IPS DF 4.7 (cell line): Measurements from ENCODE around the gene TKTL1.
"Not testable (repeated sequence)": the region's sequence is repeated elsewhere in the genome, so short reads cannot be mapped to it uniquely, and the experiment has no call there.

Experiments used
- DNase-seq: peaks from one replicate; pipeline ENCODE4 v3.0.0-alpha.2; 2013; ENCODE audit warnings: low spot score; ENCODE audit errors: extremely low read depth

TKTL1 gene

GRCh38 chrX:154309041-154309775 is 13.6 kb downstream of the TKTL1 start:
- no peak for DNase-seq

GRCh38 chrX:154310616-154311536 is 15.3 kb downstream of the TKTL1 start:
- no peak for DNase-seq

GRCh38 chrX:154312116-154312515 is 16.5 kb downstream of the TKTL1 start:
- DNase-seq, result no peak

- no peak for DNase-seq
Observed at GRCh38 chrX:154313147-154313546, 17.6 kb downstream of the TKTL1 start.

- no peak for DNase-seq
Observed at GRCh38 chrX:154315416-154315815, 19.8 kb downstream of the TKTL1 start.

- peak; percentile 3 for DNase-seq
Observed at GRCh38 chrX:154317391-154317995, 21.9 kb downstream of the TKTL1 start.

GRCh38 chrX:154320406-154320805 is 24.8 kb downstream of the TKTL1 start:
- DNase-seq, result no peak

- no peak for DNase-seq
Observed at GRCh38 chrX:154321152-154321551, 25.6 kb downstream of the TKTL1 start.

GRCh38 chrX:154321594-154321993 is 26.0 kb downstream of the TKTL1 start:
- DNase-seq, result no peak

GRCh38 chrX:154322890-154323289 is 27.3 kb downstream of the TKTL1 start:
- no peak for DNase-seq

- no peak for DNase-seq
Observed at GRCh38 chrX:154323537-154323936, 27.9 kb downstream of the TKTL1 start.

GRCh38 chrX:154325541-154325940 is 29.9 kb downstream of the TKTL1 start:
- DNase-seq, result no peak

- no peak for DNase-seq
Observed at GRCh38 chrX:154327038-154327820, 31.6 kb downstream of the TKTL1 start.

GRCh38 chrX:154328646-154329045 is 33.1 kb downstream of the TKTL1 start:
- DNase-seq, result no peak

GRCh38 chrX:154329294-154329693 is 33.7 kb downstream of the TKTL1 start:
- DNase-seq, result no peak

GRCh38 chrX:154332561-154332960 is 37.0 kb downstream of the TKTL1 start:
- no peak for DNase-seq

- DNase-seq, result no peak
Observed at GRCh38 chrX:154333116-154333515, 37.5 kb downstream of the TKTL1 start.

GRCh38 chrX:154333837-154334271 is 38.3 kb downstream of the TKTL1 start:
- no peak for DNase-seq

GRCh38 chrX:154334496-154334895 is 38.9 kb downstream of the TKTL1 start:
- no peak for DNase-seq

GRCh38 chrX:154341399-154342298 is 46.1 kb downstream of the TKTL1 start:
- not testable (repeated sequence) for DNase-seq
